Neuronal stem cell (in vitro differentiated cells): ENCODE results near the gene ACOT2.
"Not testable (repeated sequence)": the region's sequence is repeated elsewhere in the genome, so short reads cannot be mapped to it uniquely, and the experiment has no call there.

Experiments used
- DNase-seq: peaks from one replicate; pipeline ENCODE4 v3.0.0-alpha.2; 2013; ENCODE audit warnings: low spot score
- H2AFZ ChIP-seq: one replicate; pipeline ENCODE4 v1.6.1; 2013; ENCODE audit warnings: mild to moderate bottlenecking, low read length, inconsistent platforms
- H2AK5ac ChIP-seq: 2 replicates; pipeline ENCODE4 v1.6.1; 2013; ENCODE audit warnings: low read depth, mild to moderate bottlenecking, inconsistent platforms, low read length, moderate library complexity, mixed read lengths
- H2BK120ac ChIP-seq: 2 replicates; pipeline ENCODE4 v1.6.1; 2013; ENCODE audit warnings: low read depth, mild to moderate bottlenecking, inconsistent platforms, low read length, moderate library complexity, mixed read lengths
- H2BK12ac ChIP-seq: one replicate; pipeline ENCODE4 v1.6.1; 2013; ENCODE audit warnings: low read length, inconsistent platforms
- H2BK15ac ChIP-seq: 2 replicates; pipeline ENCODE4 v1.6.1; 2013; ENCODE audit warnings: mild to moderate bottlenecking, low read length, inconsistent platforms, mixed read lengths
- H2BK5ac ChIP-seq: one replicate; pipeline ENCODE4 v1.6.1; 2013; ENCODE audit warnings: inconsistent platforms, mild to moderate bottlenecking, low read length, moderate library complexity
- H3K14ac ChIP-seq: one replicate; pipeline ENCODE4 v1.6.1; 2013; ENCODE audit warnings: low read length, inconsistent platforms
- H3K18ac ChIP-seq: 2 replicates; pipeline ENCODE4 v1.6.1; 2013; ENCODE audit warnings: low read length, inconsistent platforms
- H3K23ac ChIP-seq: 2 replicates; pipeline ENCODE4 v1.6.1; 2013; ENCODE audit warnings: low read depth, mild to moderate bottlenecking, mixed read lengths, low read length, inconsistent platforms; ENCODE audit not compliant: poor library complexity
- H3K27ac ChIP-seq: replicated peaks from 3 replicates; pipeline ENCODE4 v1.5.1; 2013; ENCODE audit warnings: low read length, inconsistent platforms
- H3K27me3 ChIP-seq, 3 experiments: 2 replicates each; pipeline ENCODE4 v1.6.1; 2013; ENCODE audit warnings: low read length in 3 of 3, mild to moderate bottlenecking in 2 of 3, inconsistent platforms in 1 of 3, low read depth in 1 of 3, mixed read lengths in 1 of 3, moderate library complexity in 1 of 3; ENCODE audit not compliant: control insufficient read depth in 3 of 3, insufficient read depth in 3 of 3
- H3K36me3 ChIP-seq, 2 donors: replicated peaks in 1 of 2; 2 replicates each; pipeline ENCODE4 v1.6.1; 2013; ENCODE audit warnings: low read length in 2 of 2; ENCODE audit not compliant: control insufficient read depth in 2 of 2, insufficient read depth in 2 of 2
- H3K4ac ChIP-seq: 2 replicates; pipeline ENCODE4 v1.6.1; 2013; ENCODE audit warnings: inconsistent platforms, mild to moderate bottlenecking, low read length, moderate library complexity
- H3K4me1 ChIP-seq, 2 donors: 1 replicate in 1 of 2; 2 replicates in 1 of 2; pipeline ENCODE4 v1.6.1; 2013; ENCODE audit warnings: low read length in 2 of 2, low read depth in 1 of 2; ENCODE audit not compliant: control insufficient read depth in 2 of 2, insufficient read depth in 1 of 2
- H3K4me2 ChIP-seq: one replicate; pipeline ENCODE4 v1.6.1; 2013; ENCODE audit warnings: mild to moderate bottlenecking, low read length, inconsistent platforms; ENCODE audit not compliant: insufficient read depth, poor library complexity, severe bottlenecking
- H3K4me3 ChIP-seq, 2 donors: 2 replicates each; pipeline ENCODE4 v1.5.1; 2013; ENCODE audit warnings: low read length in 2 of 2, mild to moderate bottlenecking in 2 of 2, inconsistent platforms in 1 of 2, moderate library complexity in 1 of 2
- H3K79me1 ChIP-seq: one replicate; pipeline ENCODE4 v1.6.1; 2013; ENCODE audit warnings: low read depth, mild to moderate bottlenecking, inconsistent platforms, low read length, moderate library complexity
- H3K9ac ChIP-seq: one replicate; pipeline ENCODE4 v1.6.1; 2013; ENCODE audit warnings: mild to moderate bottlenecking, low read depth, low read length, inconsistent platforms; ENCODE audit not compliant: poor library complexity
- H3K9me3 ChIP-seq, 2 donors: replicated peaks in 1 of 2; 2 replicates each; pipeline versions ENCODE3 to v1.6.1; 2013; ENCODE audit warnings: low read length in 2 of 2, mild to moderate bottlenecking in 2 of 2, inconsistent platforms in 1 of 2, low read depth in 1 of 2, mixed read lengths in 1 of 2, moderate library complexity in 1 of 2; ENCODE audit not compliant: control insufficient read depth in 2 of 2, insufficient read depth in 1 of 2
- H4K8ac ChIP-seq: one replicate; pipeline ENCODE4 v1.6.1; 2013; ENCODE audit warnings: low read depth, mild to moderate bottlenecking, inconsistent platforms, low read length, moderate library complexity
- H4K91ac ChIP-seq: one replicate; pipeline ENCODE4 v1.6.1; 2013; ENCODE audit warnings: low read length, low read depth, mild to moderate bottlenecking, inconsistent platforms; ENCODE audit not compliant: poor library complexity
- WGBS, 2 donors: extraction: QIAGEN DNeasy Blood & Tissue Kit; methylation state at CpG; one replicate each; pipeline ENCODE4 v1.1.7; 2013; ENCODE audit warnings: missing lambda C conversion rate in 2 of 2, mixed read lengths in 1 of 2; ENCODE audit not compliant: insufficient read length in 2 of 2, insufficient replicate concordance in 1 of 2; ENCODE audit errors: extremely low coverage in 2 of 2; 5-methylcytosine and 5-hydroxymethylcytosine counted together

The ACOT2 gene

DNA sequence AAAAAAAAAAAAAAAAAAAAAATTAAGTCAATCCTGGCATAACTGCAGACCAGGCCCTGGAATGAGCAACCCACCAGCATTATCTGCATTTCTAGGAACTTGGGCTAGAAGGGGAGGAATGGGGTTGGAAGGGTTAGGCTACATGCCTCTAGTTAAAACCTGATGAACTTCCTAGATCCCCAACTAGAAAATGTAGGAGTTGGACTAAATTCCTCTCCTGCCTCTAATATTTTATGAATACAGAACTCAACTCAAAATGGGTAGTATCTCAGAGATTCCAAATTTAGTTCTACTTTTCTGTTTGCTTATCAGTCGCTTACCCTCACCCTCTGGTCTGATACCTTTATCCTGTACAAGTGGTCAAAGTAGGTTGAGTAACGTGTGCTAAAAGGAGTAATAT, 39.7 kb upstream of the ACOT2 start:
- no CpG with 5 or more reads among the region's 2 CpGs for WGBS, 2 donors

DNA sequence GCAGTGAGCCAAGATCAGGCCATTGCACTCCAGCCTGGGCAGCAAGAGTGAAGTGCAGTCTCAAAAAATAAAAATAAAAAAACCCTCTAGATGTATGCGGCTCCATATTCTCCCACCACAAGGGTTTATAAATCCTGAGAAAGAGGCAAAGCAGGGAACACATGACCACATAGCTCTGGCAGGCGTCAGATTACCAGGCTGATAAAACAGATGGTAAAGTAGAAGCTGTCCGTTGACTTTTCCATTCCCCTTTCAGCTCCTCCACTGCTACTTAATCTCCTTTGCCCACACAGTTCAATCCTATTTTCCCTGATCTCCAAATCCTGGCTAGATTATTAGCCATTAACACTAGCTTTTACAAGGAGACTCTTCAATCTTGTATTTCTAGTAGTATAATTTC, 37.0 kb upstream of the ACOT2 start:
- H3K23ac ChIP-seq, H2BK15ac ChIP-seq, H3K14ac ChIP-seq, DNase-seq, H3K4me3 ChIP-seq, H3K4me1 ChIP-seq, H3K4me2 ChIP-seq, H2BK5ac ChIP-seq, H3K18ac ChIP-seq, H3K9ac ChIP-seq, H3K4ac ChIP-seq, H3K36me3 ChIP-seq, H2AK5ac ChIP-seq, H4K91ac ChIP-seq, H3K79me1 ChIP-seq, H2AFZ ChIP-seq, H4K8ac ChIP-seq, H2BK12ac ChIP-seq, H3K9me3 ChIP-seq, H3K27me3 ChIP-seq, H3K27ac ChIP-seq, H2BK120ac ChIP-seq: not testable (repeated sequence)
- WGBS, 2 donors: no CpG with 5 or more reads among the region's 3 CpGs

More for the DNA sequence above, 39.7 kb upstream of the ACOT2 start:
- not testable (repeated sequence) for H3K27ac ChIP-seq, H2BK120ac ChIP-seq, H3K4me1 ChIP-seq, H3K14ac ChIP-seq, H2AK5ac ChIP-seq, H2AFZ ChIP-seq, H3K4me3 ChIP-seq, H4K91ac ChIP-seq, H2BK15ac ChIP-seq, H3K4ac ChIP-seq, DNase-seq, H3K23ac ChIP-seq, H3K4me2 ChIP-seq, H4K8ac ChIP-seq, H3K27me3 ChIP-seq, H3K18ac ChIP-seq, H3K9ac ChIP-seq, H3K9me3 ChIP-seq, H3K36me3 ChIP-seq, H3K79me1 ChIP-seq, H2BK12ac ChIP-seq, H2BK5ac ChIP-seq

DNA sequence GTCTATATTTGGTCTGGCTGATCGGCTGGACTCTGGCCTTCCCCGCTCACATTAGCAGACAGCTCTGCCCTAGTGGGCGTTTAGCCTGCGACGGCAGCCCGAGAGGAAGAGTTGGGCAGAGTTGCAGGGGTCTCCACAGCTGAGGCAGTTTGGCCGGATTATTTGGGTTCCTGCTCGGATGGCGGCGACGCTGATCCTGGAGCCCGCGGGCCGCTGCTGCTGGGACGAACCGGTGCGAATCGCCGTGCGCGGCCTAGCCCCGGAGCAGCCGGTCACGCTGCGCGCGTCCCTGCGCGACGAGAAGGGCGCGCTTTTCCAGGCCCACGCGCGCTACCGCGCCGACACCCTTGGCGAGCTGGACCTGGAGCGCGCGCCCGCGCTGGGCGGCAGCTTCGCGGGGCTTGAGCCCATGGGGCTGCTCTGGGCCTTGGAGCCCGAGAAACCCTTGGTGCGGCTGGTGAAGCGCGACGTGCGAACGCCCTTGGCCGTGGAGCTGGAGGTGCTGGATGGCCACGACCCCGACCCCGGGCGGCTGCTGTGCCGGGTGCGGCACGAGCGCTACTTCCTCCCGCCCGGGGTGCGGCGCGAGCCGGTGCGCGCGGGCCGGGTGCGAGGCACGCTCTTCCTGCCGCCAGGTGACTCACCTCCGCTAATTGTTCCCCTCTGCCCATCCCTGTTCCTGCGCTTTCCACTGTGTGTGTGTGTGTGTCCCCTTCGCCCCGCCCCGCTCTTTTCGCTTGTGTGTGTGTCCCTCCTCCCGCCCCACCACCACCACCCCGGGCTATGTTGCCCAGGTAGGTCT, 31.6 kb upstream of the ACOT2 start:
- H2BK12ac ChIP-seq, H3K36me3 ChIP-seq, H2BK120ac ChIP-seq, H2BK15ac ChIP-seq, H3K4ac ChIP-seq, H3K27ac ChIP-seq, H3K9me3 ChIP-seq, H2BK5ac ChIP-seq, H3K14ac ChIP-seq, H4K8ac ChIP-seq, H4K91ac ChIP-seq, H3K23ac ChIP-seq, H3K4me1 ChIP-seq, H3K27me3 ChIP-seq, H3K79me1 ChIP-seq: not testable (repeated sequence)
- whole genome bisulfite sequencing, 2 donors: no CpG with 5 or more reads among the region's 84 CpGs
- H2AFZ ChIP-seq: peak overlapping the region; percentile 61
- H3K18ac ChIP-seq: peak overlapping the region; percentile 90
- H3K4me3 ChIP-seq: peak overlapping the region in 1 of 2 donors; percentile 75
- peak overlapping the region; percentile 52 for H2AK5ac ChIP-seq
- H3K9ac ChIP-seq: peak overlapping the region; percentile 78
- peak; percentile 11 for DNase-seq
- peak overlapping the region; percentile 66 for H3K4me2 ChIP-seq

DNA sequence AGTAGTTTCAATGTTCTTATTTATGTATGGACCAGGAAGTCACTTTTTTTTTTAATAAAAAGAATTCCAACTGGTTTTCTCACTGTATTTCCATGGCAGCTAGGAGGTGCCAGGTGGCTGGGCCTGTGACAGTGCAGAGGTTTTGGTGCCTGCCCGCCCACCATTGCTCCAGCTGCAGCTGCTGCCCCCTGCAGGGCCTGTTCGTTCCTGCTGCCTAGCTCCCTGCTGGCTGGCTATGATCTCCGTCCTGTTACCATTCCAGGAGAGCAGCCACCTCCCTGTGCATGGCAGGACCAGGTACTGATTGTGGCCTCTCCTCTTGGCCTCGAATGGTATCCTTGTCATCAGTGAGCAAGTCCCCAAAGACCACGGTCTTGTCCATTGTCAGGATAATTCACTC, 30.0 kb upstream of the ACOT2 start:
- H3K36me3 ChIP-seq, H3K18ac ChIP-seq, DNase-seq, H2BK120ac ChIP-seq, H3K27ac ChIP-seq, H3K4ac ChIP-seq, H3K4me3 ChIP-seq, H3K14ac ChIP-seq, H3K9me3 ChIP-seq, H3K4me1 ChIP-seq, H3K4me2 ChIP-seq, H3K79me1 ChIP-seq, H3K23ac ChIP-seq, H4K8ac ChIP-seq, H3K27me3 ChIP-seq, H2BK5ac ChIP-seq, H2AK5ac ChIP-seq, H3K9ac ChIP-seq, H4K91ac ChIP-seq, H2BK15ac ChIP-seq, H2AFZ ChIP-seq: not testable (repeated sequence)
- H2BK12ac ChIP-seq: peak overlapping the region; percentile 84
- no CpG with 5 or more reads among the region's 5 CpGs for WGBS, 2 donors
